GM19328 (cell line): ENCODE measurements around the gene AGAP1.
"Not testable (repeated sequence)": the region's sequence is repeated elsewhere in the genome, so short reads cannot be mapped to it uniquely, and the experiment has no call there.

Experiments
- ATAC-seq: cut with Tn5 transposase; IDR thresholded peaks from one replicate; pipeline ENCODE4 v1.9.1; 2021; ENCODE audit warnings: mild to moderate bottlenecking, moderate library complexity; ENCODE audit not compliant: unreplicated experiment

The AGAP1 gene

GRCh38 chr2:236045251-236046235 is 551.7 kb downstream of the AGAP1 start:
- no peak for ATAC-seq

GRCh38 chr2:236046715-236047114 is 552.9 kb downstream of the AGAP1 start:
- ATAC-seq: no peak

- no peak for ATAC-seq
Observed at GRCh38 chr2:236047176-236047575, 553.3 kb downstream of the AGAP1 start.

GRCh38 chr2:236047886-236048540 is 554.2 kb downstream of the AGAP1 start:
- no peak for ATAC-seq

GRCh38 chr2:236049981-236050380 is 556.1 kb downstream of the AGAP1 start:
- ATAC-seq: no peak

GRCh38 chr2:236051351-236051750 is 557.5 kb downstream of the AGAP1 start:
- no peak for ATAC-seq

- ATAC-seq: no peak
Observed at GRCh38 chr2:236051806-236052205, 558.0 kb downstream of the AGAP1 start.

- no peak for ATAC-seq
Observed at GRCh38 chr2:236052206-236052605, 558.4 kb downstream of the AGAP1 start.

- ATAC-seq: no peak
Observed at GRCh38 chr2:236052926-236053821, 559.3 kb downstream of the AGAP1 start.

- no peak for ATAC-seq
Observed at GRCh38 chr2:236054125-236054524, 560.3 kb downstream of the AGAP1 start.

- no peak for ATAC-seq
Observed at GRCh38 chr2:236054621-236055305, 560.9 kb downstream of the AGAP1 start.

- ATAC-seq: no peak
Observed at GRCh38 chr2:236055471-236055870, 561.6 kb downstream of the AGAP1 start.

- ATAC-seq: no peak
Observed at GRCh38 chr2:236056141-236056540, 562.3 kb downstream of the AGAP1 start.

- ATAC-seq: no peak
Observed at GRCh38 chr2:236057375-236057774, 563.5 kb downstream of the AGAP1 start.

GRCh38 chr2:236061497-236061896 is 567.7 kb downstream of the AGAP1 start:
- ATAC-seq: no peak

- ATAC-seq: no peak
Observed at GRCh38 chr2:236061899-236062298, 568.1 kb downstream of the AGAP1 start.

GRCh38 chr2:236062806-236063205 is 569.0 kb downstream of the AGAP1 start:
- not testable (repeated sequence) for ATAC-seq

- no peak for ATAC-seq
Observed at GRCh38 chr2:236063994-236064393, 570.2 kb downstream of the AGAP1 start.

GRCh38 chr2:236065314-236066160 is 571.7 kb downstream of the AGAP1 start:
- ATAC-seq: no peak

GRCh38 chr2:236070236-236070635 is 576.4 kb downstream of the AGAP1 start:
- no peak for ATAC-seq
